GM18861 (cell line): ENCODE measurements around the gene ALDH16A1.

Source experiments
- ATAC-seq: cut with Tn5 transposase; IDR thresholded peaks from one replicate; pipeline ENCODE4 v1.9.1; 2021; ENCODE audit not compliant: unreplicated experiment

ALDH16A1 gene

DNA sequence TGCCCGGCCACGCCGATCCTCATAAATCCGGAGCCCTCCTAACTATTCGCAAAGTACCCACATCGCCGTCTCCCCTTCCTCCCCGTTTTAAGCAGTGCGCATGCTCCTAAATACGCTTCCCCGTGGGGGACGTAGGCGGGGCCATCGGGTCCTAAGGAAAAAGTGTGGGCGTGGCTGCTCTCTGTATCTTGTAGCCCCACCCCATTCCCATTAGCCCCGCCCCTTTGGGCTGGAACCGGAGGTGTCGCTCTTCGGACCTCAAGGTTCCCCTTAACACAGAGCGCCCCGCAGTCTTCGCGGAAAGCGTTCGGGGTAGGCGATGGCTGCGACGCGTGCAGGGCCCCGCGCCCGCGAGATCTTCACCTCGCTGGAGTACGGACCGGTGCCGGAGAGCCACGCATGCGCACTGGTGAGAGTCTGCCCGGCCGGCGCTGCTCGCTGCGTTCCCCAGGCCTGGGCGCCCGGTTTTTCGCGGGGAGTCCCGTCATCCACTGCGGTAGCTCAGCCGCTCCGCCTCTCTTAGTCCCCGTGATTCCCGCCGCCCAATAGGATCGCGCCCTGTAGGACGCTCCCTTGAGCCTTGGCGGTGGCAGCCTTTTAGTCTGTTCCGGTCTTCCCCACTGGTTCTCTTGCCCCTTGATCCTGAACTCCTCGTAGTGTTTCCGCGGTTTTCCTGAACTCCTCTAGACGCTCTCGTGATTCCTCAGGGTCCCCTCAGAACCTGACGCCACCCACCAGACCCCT lies at the start of gene ALDH16A1:
ALDH16A1 (plus strand) TSS at position 213 of the 744 bp plus-strand sequence; CDS start at position 320, 107 bp downstream.
- ATAC-seq, result peak; percentile 77

DNA sequence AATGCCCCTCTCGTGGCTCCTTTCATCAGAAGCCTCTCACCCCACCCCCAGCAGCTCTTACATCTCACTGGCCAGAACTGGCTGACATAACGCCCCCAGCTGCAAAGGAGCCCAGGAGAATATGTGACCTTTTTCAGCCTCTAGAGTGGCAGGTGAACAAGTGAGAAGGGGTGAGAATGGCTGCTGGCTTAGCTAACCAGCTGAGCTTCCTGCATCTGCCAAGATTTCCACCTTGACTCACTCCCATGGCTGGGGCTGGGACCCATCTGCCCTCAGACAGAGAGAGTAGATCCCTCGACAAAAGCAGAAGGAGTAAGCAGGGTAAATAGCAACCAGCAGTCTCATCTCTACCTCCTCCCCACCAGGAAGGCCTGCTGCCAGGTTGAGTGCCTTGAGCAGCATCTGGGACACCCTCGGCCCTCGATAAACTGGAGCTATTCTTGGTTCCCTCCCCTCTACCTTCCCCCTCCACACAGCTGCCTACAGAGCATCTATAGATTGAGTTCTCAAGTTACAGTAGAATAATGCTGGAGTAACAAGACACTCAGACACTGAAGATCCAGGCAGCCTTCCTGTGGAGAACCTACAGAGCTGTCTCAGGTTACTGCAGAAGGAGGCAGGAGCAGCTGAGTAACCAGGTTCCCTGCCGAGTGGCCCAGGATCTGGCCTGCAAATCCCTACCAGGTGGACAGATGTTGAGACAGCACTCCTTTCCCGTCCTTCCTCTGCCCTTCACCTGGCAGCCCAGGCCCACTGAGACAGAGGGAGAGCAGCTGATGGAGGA lies 49.4 kb upstream of the ALDH16A1 start:
- ATAC-seq, result no peak

DNA sequence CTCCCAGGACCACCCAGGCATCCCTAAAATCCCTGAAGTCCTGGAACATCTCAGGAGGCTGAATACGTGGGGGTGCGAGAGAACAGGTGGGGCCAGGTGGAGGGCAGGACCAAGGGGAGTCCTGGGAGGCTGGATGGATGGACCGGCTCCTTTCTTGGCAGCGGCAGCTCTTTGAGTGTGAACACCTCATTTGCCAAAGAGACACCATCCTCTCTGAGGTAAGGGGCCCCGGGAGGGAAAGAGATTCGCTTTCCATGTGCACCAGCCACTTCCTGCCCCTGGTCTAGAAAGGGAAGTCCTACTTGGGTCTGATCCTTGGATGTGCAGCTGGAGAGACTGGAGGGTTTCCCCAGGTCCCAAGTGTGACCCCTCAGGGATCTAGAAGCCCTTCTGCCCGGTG lies 45.9 kb upstream of the ALDH16A1 start:
- ATAC-seq, result no peak

DNA sequence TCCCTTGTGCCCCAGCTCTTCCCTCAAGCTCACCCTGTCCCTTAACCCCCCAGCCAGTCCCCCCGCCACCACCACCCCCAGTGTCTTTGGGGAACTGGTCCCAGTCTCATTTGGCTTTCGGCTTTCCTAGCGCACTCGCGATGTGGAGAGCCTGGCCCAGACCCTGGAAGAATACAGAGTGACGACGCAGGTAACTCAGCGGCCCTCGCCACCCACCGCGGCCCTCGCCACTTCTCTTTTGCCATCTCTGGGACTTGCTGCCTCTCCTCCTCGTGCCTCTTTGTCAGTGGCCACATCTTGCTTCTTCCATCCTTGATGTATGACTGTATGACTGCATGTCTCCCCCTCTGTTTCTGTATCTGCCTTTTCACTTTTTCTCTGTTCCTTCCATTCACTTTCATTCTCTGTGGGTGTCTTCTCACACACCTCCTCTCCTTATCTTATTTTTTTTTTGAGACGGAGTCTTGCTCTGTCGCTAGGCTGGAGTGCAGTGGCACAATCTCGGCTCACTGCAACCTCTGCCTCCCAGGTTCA lies 45.5 kb upstream of the ALDH16A1 start:
- ATAC-seq, result no peak

DNA sequence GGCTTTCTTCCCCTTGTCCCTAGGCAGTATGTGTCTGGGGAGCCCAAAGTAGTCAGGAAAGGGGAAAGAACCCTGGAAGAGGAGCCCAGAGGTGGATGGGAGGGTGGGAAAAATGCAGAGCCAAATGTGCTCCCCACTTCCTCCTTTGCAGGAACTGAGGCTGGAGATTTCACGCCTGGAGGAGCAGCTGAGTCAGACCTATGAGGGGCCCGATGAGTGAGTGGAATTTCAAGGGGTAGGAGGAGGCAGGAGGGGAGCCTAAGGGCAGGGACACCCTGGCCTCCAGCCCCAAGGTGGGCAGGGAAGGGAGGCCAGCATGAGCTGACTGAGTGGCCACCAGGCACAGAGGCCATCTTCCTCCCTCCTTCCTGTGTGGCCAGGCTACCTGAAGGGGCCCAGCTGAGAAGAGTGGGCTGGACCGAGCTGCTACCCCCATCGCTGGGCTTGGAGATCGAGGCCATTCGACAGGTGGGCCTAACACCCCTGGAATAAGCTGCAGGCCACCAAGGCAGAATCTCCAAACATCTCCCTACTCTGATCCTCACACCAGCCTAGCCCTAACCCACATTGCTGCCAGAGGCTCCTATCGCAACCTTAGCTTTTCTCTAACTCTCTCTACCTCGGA lies 44.1 kb upstream of the ALDH16A1 start:
- ATAC-seq, result no peak

DNA sequence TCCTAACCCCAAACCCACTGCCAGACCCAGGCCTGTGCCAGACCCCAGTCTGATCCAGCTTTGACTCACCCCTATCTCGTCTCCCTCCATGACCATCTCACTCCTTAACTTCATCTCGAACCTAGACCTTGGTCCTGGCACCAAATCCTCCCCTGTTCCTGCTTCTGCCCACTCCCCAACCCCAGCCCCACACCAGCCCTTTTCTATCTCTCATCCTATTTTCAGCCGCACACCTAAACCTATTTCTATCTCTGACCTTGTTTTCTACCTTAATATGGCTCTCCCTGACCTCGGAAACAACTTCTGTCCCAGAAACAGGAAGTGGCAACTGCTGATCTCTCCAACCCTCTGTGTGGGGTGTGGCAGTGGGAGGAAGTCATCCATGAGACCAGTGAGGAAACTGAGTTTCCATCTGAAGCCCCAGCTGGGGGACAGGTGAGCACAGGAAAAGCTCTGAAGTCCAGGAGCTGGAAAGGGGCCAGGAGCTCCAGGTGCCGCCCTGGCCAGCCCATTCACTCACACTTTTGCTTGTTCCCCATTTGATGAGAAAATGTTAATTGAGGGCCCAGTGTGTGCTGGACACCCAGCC lies 43.5 kb upstream of the ALDH16A1 start:
- no peak for ATAC-seq

DNA sequence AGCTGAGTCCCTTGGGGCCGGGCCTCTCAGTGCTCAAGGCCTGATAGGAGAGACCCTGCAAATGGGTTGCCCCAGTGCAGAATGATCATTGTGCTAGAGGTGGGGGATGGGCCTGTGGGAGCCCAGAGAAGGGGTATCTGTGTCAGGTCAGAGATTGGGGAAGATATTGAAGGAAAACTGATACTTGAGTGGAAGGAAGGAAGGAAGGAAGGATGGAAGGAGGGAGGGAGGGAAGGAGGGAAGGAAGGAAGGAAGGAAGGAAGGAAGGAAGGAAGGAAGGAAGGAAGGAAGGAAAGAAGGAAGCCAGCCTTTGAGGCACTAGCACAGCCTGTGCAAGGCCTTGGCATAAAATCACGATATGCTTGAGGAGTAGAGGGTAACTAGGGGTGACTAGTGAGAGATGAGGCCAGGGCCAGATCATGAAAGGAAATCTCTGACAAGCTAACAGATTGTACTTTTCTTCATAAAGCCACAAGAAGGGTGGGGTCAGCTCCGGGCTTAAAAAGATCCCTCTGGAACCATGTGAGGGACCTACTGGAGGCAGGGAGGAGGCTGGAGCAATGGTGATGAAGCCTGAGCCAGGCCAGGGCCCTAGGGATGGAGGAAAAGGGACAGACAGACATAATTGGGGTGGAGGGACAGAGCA lies 41.2 kb upstream of the ALDH16A1 start:
- ATAC-seq, result no peak

DNA sequence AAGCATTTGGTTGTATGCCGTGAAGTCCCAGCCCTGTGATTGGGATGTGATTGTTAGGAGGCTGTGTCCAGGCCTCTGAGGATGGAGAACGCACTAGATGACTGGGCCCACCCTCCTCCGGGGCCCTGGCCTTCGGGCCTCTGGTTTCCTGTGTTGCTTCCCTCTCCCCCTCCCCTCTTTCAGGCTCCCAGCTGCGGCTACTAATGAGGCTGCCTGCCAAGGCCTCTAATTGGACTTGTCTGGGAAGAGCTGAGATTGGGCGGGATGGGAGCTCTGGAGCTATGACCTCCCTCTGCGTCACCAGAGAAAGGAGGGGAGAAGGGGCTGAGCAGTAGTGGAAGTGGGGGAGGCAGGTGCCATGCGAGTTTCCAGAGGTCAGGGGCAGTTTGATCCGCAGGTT lies 39.7 kb upstream of the ALDH16A1 start:
- ATAC-seq, result no peak

DNA sequence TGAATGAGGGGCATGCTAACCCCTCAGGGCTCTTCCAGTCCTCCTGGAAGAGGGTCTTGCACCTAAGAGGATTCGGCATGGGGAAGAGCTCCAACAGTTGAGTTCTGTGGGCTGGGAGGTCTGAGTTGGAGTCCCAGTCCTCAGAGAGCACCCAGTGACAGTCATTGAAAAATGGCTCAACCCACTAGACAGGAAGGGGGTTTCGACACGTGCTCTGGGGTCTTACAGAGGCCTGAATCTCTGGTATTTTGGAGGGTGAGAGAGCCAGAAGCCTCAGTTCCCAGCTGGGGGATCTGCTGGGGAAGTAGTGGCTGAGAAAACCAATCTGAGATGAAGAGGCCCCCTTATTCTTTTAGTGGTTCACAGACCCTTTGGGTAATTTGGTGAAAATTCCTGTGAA lies 38.8 kb upstream of the ALDH16A1 start:
- no peak for ATAC-seq

DNA sequence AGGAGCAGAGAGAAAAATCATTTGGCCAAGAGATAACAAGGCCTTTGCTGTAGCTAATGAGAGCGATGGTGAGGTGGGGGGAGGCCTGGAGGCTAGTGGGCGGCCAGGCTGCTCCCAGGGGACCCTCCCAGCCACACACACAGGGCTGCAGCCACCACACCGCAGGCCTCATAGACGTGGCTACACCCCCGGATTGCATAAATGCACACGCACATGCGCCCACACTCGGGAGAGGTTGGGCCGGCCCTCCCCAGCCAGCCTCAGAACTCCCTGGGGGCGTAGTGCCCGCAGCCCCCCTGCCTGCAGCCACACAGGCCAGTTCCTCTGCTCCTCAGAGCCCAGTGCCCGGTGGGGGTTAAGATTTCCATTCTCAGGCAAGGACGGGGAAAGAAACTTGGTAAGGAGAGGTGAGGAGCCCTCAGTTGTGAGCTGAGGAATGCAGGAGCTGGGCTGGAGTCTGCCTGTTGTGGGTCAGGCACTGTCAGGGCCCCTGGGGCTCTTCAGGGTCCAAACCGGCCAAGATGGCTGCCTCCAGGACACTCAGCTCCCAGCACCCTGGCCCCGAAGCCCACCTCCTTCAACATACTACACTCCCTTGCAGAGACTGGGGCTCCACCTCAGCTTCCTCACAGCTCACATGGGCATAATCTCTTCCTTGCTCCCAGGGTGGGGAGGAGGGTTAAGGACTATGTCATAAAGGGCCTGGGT lies 37.8 kb upstream of the ALDH16A1 start:
- ATAC-seq, result no peak

DNA sequence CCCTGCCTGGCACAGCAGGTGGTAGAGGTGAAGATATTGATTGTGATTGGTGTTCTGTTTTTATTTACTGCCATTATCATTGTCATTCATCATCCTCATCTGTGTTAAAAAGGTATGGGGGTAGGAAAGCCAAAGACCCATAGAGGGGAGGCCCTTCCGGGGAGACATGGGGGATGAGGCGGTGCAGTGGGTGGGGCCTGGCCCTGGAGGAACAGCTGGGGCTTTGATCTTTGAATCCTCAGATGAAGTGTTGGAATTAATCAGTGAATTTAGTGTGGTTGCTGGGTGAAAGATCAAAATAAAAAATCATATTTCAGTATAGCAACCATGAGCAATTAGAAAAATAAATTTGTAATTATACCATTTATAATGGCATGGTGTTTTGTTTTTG lies 37.2 kb upstream of the ALDH16A1 start:
- ATAC-seq, result no peak

DNA sequence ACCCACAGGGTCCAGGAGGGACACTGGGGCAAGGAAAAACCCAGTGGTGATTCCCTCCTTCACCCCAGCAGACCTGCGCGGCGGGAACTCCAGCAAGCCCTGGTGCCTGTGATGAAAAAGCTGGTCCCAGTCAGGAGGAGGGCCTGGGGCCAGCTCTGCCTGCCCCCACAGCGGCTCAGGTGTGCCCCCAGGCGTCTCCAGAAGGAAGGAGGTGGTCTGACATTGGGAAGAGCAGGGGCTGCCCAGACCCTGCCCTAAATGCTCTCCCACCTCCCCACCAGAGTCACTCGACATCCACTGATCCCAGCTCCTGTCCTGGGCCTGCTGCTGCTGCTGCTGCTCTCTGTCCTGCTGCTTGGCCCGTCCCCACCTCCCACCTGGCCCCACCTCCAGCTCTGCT lies 35.9 kb upstream of the ALDH16A1 start:
- ATAC-seq, result no peak

DNA sequence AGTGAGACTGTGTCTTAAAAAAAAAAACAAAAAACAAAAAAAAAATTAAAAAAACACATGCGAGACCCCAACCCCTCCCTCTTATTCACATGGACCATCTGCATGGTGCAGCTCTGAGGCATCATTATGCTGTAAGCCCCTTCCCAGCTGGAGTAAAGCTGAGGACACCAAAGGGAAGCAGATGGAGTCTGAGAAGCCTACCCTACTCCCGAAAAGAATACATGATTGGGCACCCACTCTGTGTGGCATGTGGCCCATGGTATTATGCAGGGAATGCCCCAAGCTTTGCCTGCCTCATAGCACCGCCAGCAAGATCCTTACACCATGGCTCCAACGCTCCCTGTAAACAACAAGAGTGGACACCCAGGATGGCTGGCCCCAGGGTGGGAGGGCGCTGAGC lies 34.5 kb upstream of the ALDH16A1 start:
- no peak for ATAC-seq

DNA sequence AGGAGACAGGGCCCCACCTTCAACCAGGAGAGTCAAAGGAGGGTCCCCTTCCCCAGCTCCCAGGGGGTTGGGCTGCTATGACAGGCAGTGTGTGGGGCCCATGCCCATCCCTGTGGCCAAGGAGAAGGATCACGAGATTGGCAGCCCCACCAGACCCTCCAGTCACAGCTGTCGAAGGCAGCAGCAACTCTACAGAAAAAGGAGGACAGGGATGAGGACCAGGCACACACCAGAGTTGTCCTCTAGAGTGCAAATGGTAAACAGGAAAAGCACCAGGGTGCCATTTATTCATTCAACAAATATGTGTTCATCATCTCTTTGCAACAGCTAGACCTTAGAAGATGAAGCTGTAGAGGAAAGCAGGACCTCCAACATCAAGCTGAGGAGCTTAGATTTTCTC lies 33.9 kb upstream of the ALDH16A1 start:
- ATAC-seq, result no peak

DNA sequence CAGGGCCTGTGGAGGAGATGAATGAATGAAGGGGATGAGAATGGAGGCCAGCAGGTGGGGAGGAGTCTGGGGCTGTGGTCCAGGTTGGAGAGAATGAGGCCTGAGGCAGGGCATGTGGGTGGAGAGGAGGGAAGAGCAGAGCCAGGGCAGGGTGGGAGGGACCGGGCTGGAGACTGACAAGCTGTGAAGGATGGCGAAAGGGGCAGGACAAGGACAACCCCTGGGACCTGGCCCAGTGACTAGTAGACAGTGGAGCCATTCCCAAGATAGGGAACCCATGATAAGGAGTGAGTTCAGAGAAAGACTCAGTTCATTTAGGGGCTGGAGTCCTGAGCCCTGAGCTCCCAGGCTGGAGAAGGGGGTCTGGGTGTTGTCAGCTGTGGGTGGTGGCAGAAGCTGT lies 32.8 kb upstream of the ALDH16A1 start:
- no peak for ATAC-seq

DNA sequence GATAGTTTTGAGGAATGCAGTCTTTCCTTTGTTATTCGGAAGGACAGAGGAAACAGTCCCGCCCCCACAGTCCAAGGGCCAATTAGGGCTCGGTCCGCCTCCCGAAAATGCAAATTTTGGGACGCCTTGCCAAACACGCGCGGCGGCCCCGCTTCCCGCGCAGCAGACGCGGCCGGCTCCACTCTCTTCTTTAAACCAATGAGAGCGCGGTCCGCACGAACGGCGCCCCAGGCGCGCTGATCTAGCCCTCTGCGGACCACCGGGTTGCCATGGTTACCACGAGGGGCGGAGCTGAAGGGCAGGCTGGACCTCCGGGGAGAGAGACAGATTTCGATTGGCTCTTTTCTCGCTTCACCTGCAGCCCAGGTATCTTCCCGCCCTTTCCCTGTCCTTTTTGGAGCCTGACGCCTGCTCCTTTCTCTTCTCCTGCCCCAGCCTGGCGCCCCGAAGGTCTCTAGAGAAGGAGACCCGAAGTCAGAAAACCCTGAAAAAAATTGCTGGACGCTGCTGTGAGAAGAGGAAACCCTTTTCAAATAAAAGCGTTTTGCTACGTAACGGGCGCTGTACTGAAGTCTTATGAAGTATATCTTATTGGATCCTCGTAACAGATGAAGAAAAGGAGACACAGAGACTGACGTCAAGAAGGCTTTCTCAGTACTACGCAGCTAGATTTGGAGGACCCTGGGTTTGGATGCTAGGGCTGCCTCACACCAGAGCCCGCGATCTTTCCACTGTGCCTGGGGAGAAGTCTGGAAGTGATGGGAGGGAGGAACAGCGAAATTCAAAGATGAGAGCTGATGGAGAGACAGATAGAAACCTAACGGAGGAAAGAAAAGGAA lies 31.8 kb upstream of the ALDH16A1 start:
- ATAC-seq, result no peak

DNA sequence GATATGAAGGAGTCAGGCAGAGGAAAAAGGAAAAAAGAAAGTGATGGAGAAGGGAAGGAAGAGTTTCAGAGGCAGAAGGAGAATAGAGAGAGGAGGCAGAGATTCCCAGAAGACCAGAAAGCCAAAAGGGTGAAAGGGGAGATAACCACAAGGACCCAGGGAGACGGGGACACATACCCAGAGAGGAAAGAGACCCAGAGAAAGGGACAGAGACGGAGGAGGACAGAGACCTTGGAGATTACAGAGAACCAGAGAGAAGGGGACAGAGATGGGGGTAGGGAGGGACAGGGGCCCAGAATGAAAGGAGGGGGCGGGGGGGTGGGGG lies 31.2 kb upstream of the ALDH16A1 start:
- no peak for ATAC-seq

DNA sequence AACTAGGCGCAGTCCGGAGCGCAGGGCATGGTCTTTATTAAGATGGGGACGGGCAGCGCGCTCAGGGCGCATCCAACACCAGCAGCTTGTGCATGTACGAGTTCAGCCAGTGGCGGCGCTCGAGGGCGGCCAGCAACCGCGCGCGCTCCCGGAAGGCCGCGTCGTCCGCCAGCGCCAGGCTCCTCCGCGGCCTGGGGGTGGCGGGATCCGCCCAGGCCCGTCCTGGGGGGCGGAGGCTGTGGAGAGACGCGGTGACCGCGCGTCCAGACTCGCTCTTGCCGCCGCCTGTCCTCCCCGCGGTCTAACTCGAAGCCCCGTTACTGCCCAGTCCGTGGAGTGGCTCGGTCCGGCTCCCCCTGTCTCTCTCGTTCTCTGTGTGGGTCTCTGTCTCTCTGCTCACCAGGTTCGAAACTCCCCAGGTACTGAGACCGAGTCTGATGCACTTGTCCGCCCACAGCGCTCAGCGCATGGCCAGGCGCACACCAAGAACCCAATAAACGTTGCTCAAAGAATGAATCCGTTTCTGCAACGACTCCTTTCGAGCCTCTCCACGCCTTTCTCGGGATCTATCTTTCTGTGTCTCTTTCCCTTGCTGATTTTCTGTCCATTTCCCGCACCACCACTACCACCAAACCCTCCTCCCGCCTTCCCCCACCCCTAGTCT lies 30.5 kb upstream of the ALDH16A1 start:
- ATAC-seq, result no peak
